SIG-M5 treated with dmso at 0.1 percent for 504 hours (cell line): ENCODE results near the gene RIBC2.
"Not testable (repeated sequence)": the region's sequence is repeated elsewhere in the genome, so short reads cannot be mapped to it uniquely, and the experiment has no call there.

ENCODE experiments used
- DNase-seq: peaks from one replicate; lab custom pipeline; 2025; ENCODE audit not compliant: unreplicated experiment; lab: John Stamatoyannopoulos, UW

Gene RIBC2

DNA sequence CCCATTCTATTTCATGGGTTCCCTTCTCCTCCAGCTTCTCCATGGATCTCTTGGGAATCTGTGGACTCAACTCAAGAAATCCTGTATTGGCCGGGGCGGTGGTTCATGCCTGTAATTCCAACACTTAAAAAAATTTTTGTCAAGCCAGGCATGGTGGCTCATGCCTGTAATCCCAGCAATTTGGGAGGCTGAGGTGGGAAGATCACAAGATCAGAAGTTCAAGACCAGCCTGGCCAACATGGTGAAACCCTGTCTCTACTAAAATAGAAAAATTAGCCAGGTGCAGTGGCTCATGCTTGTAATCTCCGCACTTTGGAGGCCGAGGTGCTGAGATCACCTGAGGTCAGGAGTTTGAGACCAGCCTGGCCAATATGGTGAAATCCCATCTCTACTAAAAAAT is 34.1 kb downstream of the RIBC2 start:
- DNase-seq = not testable (repeated sequence)

DNA sequence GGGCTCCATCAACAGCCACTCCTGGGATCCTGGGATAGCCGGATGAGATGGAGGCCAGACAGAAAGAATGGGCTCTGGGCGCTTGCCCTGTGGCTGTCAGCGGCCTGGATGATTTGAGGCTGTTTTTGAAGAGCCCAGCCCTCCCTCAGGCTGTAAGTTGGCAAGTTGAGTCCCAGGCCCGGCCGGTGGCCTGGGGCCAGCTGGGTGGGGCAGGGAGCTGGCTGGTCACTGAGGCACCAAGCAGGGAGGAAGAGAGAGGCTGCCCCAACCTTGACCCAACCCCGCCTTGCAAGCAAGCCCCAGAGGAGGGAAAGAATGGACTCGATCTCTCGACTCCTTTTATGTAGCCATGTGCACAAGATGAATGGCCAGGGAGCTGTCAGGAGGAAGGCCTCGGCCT is 34.9 kb downstream of the RIBC2 start:
- no peak for DNase-seq

- not testable (repeated sequence) for DNase-seq
Measured at GRCh38 chr22:45449442-45449841, 35.9 kb downstream of the RIBC2 start.

GRCh38 chr22:45450101-45450785 is 36.8 kb downstream of the RIBC2 start:
- DNase-seq = no peak

DNA sequence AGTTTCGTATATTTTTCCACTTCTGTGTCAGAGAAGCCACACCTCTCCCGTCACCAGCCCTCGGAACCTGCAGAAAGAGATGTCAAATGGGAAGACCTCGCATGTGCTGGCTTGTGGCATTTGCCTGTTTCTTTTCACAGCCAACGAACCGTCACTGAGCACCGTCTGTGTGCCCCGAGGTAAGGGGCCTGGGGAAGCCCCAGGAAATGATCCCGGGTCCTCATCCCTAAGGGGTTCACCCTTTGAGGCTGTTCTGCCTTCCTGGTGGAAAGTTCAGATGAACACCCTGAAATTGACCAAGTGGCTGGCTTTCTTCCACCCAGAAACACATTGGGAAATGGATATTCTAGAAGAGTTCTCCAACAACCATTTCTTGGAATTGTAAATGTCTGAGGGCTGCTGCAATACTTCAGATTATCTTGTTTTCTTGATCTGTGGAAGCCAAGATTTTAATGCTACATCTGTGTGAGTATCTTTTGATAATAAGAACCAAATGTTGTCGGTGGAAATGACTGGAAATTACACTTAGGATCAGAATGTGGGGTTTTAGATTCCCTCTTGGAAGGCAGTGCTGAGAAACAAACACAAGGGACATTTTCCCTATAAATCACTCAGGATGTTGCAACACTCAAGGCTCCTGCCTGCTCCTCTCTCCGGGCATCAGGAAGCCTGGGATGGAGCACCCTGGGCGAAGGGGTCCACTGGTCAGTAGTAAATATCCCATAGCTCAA is 37.6 kb downstream of the RIBC2 start:
- no peak for DNase-seq

DNA sequence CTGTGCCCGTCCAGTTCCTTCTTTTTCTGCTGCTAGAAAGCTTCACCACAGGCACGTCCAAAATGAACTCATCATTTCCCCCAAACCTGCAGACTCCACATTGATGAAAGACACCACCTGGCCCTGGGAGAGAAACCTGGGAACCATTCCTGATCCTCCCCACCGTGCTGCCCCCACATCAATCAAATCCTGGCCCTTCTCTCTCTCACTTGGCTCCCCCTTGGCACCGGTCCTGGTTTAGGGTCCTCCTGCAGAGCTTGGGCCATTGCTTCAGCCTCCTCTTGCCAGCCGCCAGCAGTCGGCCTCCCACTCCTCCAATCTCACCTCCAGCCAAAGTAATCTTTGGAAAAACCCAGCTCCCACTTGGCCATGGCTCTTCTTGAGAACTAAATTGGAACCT is 38.5 kb downstream of the RIBC2 start:
- DNase-seq = no peak

- DNase-seq = no peak
Measured at GRCh38 chr22:45452565-45453379, 39.3 kb downstream of the RIBC2 start.

DNA sequence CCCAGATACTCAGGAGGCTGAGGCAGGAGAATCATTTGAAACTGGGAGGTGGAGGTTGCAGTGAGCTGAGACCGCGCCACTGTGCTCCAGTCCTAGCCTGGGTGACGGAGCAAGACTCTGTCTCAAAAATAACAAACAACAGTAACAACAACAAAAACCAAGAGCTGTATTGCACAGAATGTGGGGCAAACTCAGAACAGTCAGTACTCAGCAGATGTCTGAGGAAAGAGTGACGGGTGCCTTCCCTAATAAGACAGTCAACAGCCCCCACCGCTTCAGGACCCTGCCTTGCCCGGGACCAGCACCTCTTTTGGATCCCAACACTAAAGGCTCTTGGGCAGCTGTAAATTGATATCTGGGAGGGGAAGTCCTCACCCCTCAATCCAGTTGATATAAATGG is 40.3 kb downstream of the RIBC2 start:
- DNase-seq = no peak

DNA sequence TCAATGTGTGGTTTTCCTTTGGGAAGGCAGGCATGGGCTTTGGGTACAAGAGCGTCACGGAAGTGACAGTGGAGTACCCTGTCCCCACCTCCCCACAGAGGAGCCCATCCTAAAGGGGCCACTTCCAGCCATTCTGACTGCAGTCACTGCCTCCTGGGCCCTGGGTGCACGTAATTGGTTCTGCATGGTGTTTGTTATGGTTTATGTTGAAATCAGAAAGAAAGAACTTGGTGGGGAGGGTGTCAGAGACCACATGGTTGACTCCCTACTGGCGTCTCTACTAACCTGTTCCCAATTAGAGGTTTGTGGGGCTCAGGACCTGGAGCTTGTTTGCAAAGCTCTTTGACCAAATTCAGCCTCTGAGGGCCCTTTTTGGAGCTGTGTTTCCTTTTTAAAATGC is 40.8 kb downstream of the RIBC2 start:
- DNase-seq = no peak

DNA sequence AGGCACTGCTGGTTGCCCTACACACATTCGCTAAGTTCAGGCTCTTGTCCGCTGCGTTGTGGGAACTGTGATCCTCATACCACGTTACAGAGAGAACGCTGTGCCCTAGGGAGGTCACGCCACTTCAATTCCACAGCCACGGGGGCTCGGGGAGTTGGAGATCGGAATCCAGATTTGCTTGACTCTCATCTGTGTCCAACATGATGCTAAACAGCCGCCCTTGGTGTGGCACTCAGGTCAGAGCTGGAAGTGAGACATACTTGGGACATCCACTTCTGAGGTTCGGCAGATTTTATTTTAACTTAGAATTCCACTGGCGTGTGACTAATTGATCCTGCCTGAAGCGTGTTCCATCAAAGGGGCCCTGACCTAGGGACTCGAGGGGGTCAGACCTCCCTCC is 41.7 kb downstream of the RIBC2 start:
- DNase-seq = no peak

DNA sequence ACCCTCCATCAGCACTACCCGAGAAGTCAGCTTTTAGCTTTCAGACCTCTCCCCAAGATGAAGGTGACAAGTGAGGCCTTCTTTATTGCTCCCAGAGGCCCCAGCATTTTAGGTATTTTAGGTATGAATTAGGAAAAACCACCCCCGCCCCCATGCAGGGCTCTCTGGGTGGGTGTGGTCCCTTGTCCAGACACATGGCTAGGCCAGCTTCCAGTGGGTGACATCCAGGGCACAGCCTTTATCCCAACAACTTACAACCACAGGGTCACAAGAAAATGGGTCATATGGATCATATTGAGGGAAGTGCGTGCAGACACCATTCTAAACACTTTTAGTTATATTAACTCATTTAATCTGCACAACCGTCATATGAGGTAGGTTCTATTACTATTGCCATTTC is 42.1 kb downstream of the RIBC2 start:
- DNase-seq = no peak

DNA sequence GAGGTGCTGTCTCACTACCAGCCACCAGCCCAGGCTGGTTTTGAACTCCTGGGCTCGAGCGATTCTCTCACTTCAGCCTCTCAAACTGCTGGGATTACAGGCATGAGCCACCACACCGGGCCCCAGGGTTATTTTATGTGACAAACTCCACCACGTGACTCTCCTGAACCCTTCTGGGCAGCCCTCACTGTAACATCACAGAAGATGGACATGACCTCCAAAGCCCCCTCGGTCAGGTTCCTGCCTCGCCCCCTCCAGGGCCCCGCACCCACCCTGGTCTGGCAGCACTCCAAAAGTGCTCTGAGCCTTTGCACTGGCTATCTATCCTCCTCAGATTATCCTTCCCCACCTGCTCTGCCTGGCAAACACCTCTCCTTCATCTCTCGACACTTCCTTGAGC is 43.3 kb downstream of the RIBC2 start:
- DNase-seq = no peak

- DNase-seq = no peak
Measured at GRCh38 chr22:45458532-45458931, 45.0 kb downstream of the RIBC2 start.

GRCh38 chr22:45459235-45459634 is 45.7 kb downstream of the RIBC2 start:
- DNase-seq = no peak

GRCh38 chr22:45460288-45461109 is 47.0 kb downstream of the RIBC2 start:
- no peak for DNase-seq

DNA sequence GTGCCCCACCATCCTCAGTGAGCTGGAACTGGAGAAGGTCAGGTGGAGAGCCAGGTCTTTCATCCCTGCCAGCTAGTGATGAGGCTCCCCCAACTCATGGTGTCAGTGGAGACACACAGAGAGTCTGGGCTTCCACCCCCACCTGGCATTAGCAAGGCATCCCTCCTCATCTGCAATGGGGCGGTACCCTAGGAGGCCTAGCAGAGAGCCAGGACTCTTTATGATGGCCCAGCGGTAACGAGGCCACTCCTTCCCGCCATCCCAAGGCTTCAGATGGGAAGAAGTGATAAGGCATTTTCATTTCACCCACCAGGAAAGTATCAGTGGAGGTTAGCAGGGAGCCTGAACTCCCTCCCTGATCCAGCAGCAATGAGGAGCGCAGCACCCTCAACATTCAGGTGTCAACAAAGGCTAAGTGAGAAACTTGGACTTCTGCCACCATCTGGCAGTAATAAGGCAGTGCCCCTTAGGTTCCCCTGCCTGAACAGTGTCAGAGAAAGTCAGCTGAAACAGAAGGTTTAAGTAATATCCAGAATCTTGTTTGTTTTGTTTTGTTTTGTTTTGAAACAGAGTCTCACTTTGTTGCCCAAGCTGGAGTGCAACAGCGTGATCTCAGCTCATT is 48.7 kb downstream of the RIBC2 start:
- no peak for DNase-seq

DNA sequence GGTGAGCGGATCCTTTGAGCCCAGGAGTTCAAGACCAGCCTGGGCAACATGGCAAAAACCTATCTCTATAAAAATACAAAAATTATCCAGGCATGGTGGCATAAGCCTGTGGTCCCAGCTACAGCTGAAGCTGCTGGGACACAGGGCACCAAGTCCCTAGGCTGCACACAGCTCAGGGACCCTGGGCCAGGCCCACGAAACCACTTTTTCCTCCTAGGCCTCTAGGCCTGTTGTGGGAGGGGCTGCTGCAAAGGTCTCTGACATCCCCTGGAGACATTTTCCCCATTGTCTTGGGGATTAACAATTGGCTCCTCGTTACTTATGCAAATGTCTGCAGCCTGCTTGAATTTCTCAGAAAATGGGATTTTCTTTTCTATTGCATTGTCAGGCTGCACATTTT is 50.2 kb downstream of the RIBC2 start:
- not testable (repeated sequence) for DNase-seq

DNA sequence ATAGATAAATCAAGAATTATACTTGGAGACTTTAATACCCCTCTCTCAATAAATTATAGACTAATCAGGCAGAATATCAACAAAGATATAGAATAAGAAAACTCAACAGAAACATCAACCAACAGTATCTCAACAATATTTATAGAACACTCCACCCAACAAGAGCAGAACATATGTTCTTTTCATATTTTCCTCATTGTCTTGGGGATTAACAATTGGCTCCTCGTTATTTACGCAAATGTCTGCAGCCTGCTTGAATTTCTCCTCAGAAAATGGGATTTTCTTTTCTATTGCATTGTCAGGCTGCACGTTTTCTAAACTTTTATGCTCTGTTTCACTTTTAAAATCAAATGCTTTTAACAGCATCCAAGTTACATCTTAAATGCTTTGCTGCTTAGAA is 52.1 kb downstream of the RIBC2 start:
- DNase-seq = no peak

GRCh38 chr22:45468872-45469271 is 55.4 kb downstream of the RIBC2 start:
- DNase-seq = no peak

GRCh38 chr22:45469281-45470073 is 56.0 kb downstream of the RIBC2 start:
- no peak for DNase-seq
